RWPE1 (cell line): ENCODE results near the gene IL6ST.
"Not testable (repeated sequence)": the region's sequence is repeated elsewhere in the genome, so short reads cannot be mapped to it uniquely, and the experiment has no call there.

ENCODE experiments used
- CTCF ChIA-PET: fragments of 350-600 bp; sonication (Branson Sonifier 250); formaldehyde crosslinking; extraction: SDS; loops from one replicate; lab custom pipeline; 2021; lab: Yijun Ruan, JAX
- POLR2A ChIA-PET: fragments of 400-600 bp; formaldehyde crosslinking; extraction: SDS; loops from one replicate; lab custom pipeline; 2020; ENCODE audit warnings: antibody characterized with exemption; ENCODE audit not compliant: low non-redundant PET; lab: Yijun Ruan, JAX
- DNase-seq: peaks from one replicate; pipeline ENCODE4 v3.0.0; 2012; ENCODE audit warnings: low spot score
- H3K27ac ChIP-seq: fragments of 450-650 bp; 2 replicates; pipeline ENCODE4 v1.5.1; 2017
- CTCF ChIP-seq: fragments of 450-650 bp; conservative IDR thresholded peaks from 2 replicates; pipeline ENCODE4 v1.5.1; 2017; ENCODE audit warnings: low read depth, mild to moderate bottlenecking

Gene IL6ST

GRCh38 chr5:56003679-56004078, 8.9 kb upstream of the IL6ST start:
- POLR2A ChIA-PET = no interaction called here
- CTCF ChIA-PET = no interaction called here
- H3K27ac ChIP-seq = no peak overlapping the region
- DNase-seq = no peak
- TF ChIP-seq CTCF = no peak

- TF ChIP-seq CTCF = no peak
- POLR2A ChIA-PET = no interaction called here
- CTCF ChIA-PET = no interaction called here
- DNase-seq = peak; percentile 43
- no peak overlapping the region for H3K27ac ChIP-seq
Measured at GRCh38 chr5:56003179-56003578, 8.4 kb upstream of the IL6ST start.

- ChIA-PET CTCF (no interaction called here), POLR2A (no interaction called here)
- no peak overlapping the region for H3K27ac ChIP-seq
- no peak for TF ChIP-seq CTCF
- no peak for DNase-seq
Measured at GRCh38 chr5:56002303-56002702, 7.5 kb upstream of the IL6ST start.

- DNase-seq, CTCF ChIA-PET, H3K27ac ChIP-seq, POLR2A ChIA-PET: not testable (repeated sequence)
Measured at GRCh38 chr5:56000221-56000620, 5.5 kb upstream of the IL6ST start.

- CTCF ChIA-PET = no interaction called here
- no peak for DNase-seq
- POLR2A ChIA-PET = no interaction called here
- H3K27ac ChIP-seq = no peak overlapping the region
- TF ChIP-seq CTCF = no peak
Measured at GRCh38 chr5:55998966-55999365, 4.2 kb upstream of the IL6ST start.

GRCh38 chr5:55997742-55998351, 3.1 kb upstream of the IL6ST start:
- ChIA-PET CTCF (no interaction called here), POLR2A (no interaction called here)
- peak; percentile 86 for DNase-seq
- TF ChIP-seq CTCF = no peak
- H3K27ac ChIP-seq = no peak overlapping the region
